Measurements from ENCODE around the gene ZDHHC12.

- TF ChIP-seq SP1 (IDR thresholded peaks at IDR 0.05) (no peak), FOXM1 (IDR thresholded peaks at IDR 0.05; ENCODE audit: borderline replicate concordance) (no peak)
Observed at GRCh38 chr9:128753627-128754026, 29.7 kb upstream of the ZDHHC12 start.

Data from HEK293T (cell line).